HG03571 (cell line): Measurements from ENCODE around the gene CMBL.
"Not testable (repeated sequence)": the region's sequence is repeated elsewhere in the genome, so short reads cannot be mapped to it uniquely, and the experiment has no call there.

Source experiments
- ATAC-seq: cut with Tn5 transposase; IDR thresholded peaks from one replicate; pipeline ENCODE4 v1.9.1; 2021; ENCODE audit not compliant: unreplicated experiment

Gene CMBL

GRCh38 chr5:10307206-10308148 lies at the start of gene CMBL:
CMBL (minus strand) TSS chr5:10307902; CDS start chr5:10290762, 17,140 bp downstream.
- ATAC-seq = peak; percentile 65

GRCh38 chr5:10355071-10355889 lies 47.6 kb upstream of the CMBL start:
- no peak for ATAC-seq

DNA sequence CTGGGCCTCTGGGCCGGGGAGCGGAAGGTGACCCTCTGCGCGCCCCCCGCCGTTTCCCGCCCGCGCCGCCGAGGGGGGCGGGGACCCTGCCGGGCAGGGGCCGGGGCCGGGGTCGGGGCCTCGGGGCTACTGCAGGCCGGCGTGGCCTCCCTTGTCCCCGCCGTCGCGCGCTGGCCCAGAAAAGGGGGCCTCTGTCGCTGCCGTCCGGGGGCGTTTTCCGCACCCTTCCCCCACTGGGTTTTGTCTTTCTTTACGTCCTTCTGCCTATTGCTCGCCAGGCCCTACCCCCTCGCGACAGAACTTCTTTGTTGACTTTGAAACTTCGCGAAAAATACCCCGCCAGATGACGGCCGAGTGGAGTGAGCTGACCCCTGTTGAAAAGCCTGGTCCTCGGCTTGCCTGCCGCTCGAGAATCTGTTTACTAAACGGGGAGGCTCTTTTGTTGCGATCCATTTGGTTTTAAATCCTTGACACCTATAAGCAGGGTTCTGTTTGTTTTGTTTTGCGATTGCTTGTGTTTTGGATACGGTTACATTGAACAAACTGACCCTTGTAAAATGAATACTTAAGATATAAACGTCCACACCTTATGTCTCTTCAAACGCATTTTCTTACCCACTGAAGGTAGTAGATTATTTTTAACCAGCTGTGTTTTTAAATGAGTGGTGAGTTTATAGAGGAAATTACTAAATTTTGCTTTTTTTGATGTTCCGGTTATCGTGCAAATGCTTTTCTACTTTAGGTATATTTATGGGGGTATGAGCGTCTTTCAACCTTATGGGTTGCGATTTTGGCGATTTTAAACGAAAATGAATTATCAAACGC lies 46.6 kb upstream of the CMBL start:
- ATAC-seq = peak; percentile 22

GRCh38 chr5:10353241-10354047 lies 45.7 kb upstream of the CMBL start, which contains the start of gene MARCHF6:
MARCHF6 (plus strand) TSS chr5:10353695; CDS start chr5:10353899, 204 bp downstream.
- ATAC-seq = peak; percentile 79

DNA sequence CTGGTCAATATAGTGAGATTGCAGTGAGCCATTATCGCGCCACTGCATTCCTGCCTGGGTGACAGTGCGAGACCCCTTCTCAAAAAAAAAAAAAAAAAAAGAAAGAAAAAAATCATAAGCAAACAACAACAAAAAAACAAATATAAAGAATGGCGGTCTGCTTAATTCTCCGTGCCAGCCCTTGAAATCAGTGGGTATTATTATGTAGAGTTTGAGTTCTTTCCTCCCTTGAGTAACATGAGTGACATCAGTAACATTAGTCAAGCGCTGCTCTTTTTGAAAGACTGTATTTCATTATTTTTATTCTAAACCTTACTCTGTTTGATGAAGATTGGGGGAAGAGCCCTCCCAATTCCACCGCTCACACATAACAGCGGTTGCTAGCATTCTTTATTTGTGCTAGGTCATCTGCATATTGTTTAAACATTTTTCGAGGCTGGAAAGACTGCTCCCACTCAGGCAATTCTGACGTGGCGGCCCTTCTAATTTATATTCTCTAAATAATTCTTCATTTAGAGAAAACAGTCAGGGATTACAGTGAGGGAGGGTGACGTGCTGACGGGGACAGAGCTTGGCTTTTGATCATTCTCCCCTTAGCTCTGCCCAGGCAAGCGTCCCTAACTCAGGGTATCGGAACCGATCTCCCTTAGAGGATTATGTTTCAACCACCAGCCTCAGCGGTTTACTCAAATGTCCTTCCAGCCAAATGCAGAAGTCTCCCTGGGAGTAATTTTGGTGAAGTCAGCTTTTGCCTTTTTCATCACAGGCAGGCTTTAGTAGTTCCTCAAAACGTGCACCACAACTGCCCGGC lies 44.9 kb upstream of the CMBL start:
- peak; percentile 11 for ATAC-seq

GRCh38 chr5:10351919-10352318 lies 44.2 kb upstream of the CMBL start:
- ATAC-seq = no peak

- no peak for ATAC-seq
Measured at GRCh38 chr5:10351199-10351905, 43.6 kb upstream of the CMBL start.

DNA sequence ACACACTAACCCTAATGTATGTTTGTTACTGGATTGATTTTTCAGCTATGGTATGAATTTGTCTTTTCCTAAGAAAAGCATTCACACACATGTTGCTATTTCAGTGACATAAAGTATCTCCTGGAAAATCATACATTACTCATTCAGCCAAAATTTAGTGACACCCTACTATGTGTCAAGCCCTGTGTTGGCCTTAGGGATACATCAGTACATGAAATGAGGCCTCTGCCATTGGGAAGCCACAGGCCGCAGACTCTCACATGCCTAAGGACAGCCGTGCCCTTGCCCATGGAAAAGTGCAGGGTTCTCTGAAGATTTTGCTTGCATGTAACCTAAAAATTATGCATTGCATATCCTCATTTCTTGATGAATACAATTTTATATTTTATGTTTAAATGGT lies 40.6 kb upstream of the CMBL start:
- ATAC-seq = no peak

DNA sequence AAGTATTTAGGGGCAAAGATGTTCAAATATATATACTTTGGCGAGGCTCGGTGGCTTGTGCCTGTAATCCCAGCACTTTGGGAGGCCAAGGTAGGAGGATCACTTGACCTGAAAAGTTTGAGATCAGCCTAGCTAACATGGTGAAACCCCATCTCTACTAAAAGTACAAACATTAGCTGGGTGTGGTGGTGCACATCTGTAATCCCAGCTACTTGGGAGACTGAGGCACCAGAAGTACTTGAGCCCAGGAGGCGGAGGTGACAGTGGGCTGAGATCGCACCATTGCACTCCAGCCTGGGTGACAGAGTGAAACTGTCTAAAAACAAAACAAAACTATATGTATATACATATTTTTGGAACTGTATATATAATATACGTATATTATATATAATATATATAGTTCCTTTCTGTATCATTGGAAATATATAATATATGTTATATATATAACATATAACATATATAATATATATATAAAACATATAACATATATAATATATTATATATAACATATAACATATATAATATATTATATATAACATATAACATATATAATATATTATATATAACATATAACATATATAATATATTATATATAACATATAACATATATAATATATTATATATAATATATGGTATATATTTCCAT lies 36.9 kb upstream of the CMBL start:
- not testable (repeated sequence) for ATAC-seq

DNA sequence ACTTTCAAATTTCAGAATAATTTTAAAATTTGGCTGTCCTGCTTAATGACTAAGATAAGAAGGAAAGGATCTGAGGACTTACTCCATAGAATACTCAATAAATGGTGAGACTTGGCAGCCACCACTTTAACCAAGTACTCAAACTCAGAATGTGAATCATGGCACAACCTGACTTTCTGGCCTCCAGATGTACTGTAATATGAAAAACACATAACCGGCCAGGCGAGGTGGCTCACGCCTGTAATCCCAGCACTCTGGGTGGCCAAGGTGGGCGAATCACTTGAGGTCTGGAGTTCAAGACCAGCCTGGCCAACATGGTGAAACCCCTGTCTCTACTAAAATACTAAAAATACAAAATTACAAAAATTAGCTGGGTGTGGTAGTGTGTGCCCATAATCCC lies 35.8 kb upstream of the CMBL start:
- ATAC-seq = no peak

DNA sequence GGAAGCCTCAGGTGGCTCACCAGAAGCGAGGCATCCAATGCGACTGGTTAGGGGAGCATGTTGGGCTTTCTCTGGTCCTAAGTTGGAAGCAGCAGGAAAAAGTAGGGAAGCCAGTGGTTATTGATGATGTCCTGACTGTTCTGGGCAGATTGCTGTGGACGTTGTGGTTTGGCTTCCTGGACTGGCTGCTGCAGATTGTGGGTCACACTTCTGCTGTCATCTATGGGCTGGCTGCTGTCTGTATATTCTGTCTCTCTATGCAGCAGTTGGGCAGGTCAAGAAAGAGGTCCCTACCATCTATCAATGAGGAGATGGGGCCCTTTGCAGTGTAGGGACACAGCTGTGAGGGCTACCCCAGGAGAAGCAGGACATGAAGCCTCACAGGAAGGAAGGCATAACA lies 32.3 kb upstream of the CMBL start:
- no peak for ATAC-seq

GRCh38 chr5:10339058-10339811 lies 31.5 kb upstream of the CMBL start:
- ATAC-seq = no peak

GRCh38 chr5:10338686-10339057 lies 31.0 kb upstream of the CMBL start:
- no peak for ATAC-seq

DNA sequence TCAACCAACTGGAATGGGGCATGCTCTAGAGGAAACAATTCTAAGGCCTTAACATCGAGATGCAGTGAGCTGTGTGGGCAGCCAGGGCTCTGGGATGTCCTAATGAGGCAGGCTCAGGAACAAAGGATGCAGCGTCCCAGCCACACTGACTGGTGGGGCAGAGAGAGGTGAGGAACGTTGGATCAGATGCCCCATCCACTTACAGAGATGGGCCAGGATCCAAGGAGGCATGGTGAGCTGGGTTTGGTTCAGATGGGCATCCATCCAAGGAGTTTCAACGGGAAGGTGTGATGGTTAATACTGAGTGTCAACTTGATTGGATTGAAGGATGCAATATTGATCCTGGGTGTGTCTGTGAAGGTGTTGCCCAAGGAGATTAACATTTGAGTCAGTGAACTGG lies 30.3 kb upstream of the CMBL start:
- ATAC-seq = no peak

GRCh38 chr5:10337107-10337506 lies 29.4 kb upstream of the CMBL start:
- no peak for ATAC-seq

DNA sequence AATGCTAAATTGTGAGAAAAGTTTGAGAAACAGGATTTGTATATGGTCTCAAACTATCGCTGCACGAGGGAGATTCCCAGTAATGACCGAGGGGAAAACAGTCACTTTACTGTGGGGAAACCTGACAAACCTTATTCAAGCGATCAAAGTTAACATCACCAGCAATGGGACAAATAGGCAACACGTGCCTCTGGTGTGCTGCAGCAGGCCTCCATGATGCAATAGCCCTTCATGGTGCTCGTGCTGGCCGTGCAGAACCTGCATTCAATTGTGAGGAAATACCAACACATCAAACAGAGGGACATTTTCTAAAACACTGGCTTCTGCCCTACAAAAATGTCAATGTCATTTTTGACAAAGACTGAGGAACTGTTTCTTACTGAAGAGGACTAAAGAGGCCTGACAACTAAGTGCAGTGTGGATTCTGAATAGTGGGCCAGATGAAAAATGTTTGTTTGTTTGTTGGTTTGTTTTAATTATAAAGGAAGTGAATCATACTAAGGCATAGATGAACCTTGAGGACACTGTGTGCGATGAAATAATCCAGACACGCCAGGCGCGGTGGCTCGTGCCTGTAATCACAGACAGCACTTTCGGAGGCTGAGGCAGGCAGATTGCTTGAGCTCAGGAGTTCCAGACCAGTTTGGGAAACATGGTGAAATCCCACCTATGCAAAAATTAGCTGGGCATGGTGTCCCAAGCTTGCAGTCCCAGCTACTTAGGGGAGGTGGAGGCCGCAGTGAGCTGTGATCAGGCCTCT lies 28.2 kb upstream of the CMBL start:
- ATAC-seq = no peak

DNA sequence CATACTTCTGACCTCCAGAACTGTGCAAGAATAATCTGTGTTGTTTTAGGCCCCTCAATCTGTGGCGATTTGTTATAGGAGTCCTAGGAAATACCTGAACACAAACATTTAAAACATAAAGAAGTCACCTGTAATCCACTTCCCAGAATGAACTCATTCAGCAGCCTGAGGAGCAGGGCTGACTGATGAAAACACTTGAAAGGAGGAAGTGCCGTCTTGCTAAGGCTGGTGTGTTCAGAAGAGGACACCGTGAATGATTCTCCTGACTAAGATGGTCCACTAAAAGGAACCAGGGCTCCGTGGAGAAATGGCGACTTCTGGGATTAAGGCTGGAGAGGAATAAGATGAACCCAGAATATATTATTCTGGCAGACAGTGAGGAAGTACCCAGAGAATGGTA lies 27.1 kb upstream of the CMBL start:
- no peak for ATAC-seq
